ENCODE results near the gene ARF1. TPM values are rescaled to one million over a fixed set of nuclear protein-coding genes. Genes with fewer than 3 reads are reported as not detected.

ARF1 gene
- total RNA-seq, 1 donor from 2014 or later = 447 TPM

GRCh38 chr1:228062085-228062791, 20.3 kb upstream of the ARF1 start:
- no peaks in the 10 kb centered on the region for H3K9me3 ChIP-seq
- H3K4me1 ChIP-seq = no peaks in the 10 kb centered on the region
- TF ChIP-seq CTCF (IDR thresholded peaks at IDR 0.05) = no peak
- H3K4me3 ChIP-seq = no peak overlapping the region
- no peaks in the 10 kb centered on the region for H3K36me3 ChIP-seq
- peaks cover 34% of the 10 kb centered on the region for H3K27me3 ChIP-seq
- intact Hi-C loops (cut with DNase I) = no loop called here
- no peak for DNase-seq (ENCODE audit: low spot score in 2 of 2)
- H3K27ac ChIP-seq = no peak overlapping the region

- Histone ChIP-seq H3K27ac (no peak overlapping the region), H3K27me3 (peaks cover 34% of the 10 kb centered on the region), H3K4me1 (no peaks in the 10 kb centered on the region), H3K9me3 (no peaks in the 10 kb centered on the region), H3K4me3 (no peak overlapping the region), H3K36me3 (no peaks in the 10 kb centered on the region)
- DNase-seq (ENCODE audit: low spot score in 2 of 2) = no peak
- no peak for TF ChIP-seq CTCF (IDR thresholded peaks at IDR 0.05)
- intact Hi-C loops (cut with DNase I) = no loop called here
Measured at GRCh38 chr1:228062812-228063211, 19.7 kb upstream of the ARF1 start.

DNA sequence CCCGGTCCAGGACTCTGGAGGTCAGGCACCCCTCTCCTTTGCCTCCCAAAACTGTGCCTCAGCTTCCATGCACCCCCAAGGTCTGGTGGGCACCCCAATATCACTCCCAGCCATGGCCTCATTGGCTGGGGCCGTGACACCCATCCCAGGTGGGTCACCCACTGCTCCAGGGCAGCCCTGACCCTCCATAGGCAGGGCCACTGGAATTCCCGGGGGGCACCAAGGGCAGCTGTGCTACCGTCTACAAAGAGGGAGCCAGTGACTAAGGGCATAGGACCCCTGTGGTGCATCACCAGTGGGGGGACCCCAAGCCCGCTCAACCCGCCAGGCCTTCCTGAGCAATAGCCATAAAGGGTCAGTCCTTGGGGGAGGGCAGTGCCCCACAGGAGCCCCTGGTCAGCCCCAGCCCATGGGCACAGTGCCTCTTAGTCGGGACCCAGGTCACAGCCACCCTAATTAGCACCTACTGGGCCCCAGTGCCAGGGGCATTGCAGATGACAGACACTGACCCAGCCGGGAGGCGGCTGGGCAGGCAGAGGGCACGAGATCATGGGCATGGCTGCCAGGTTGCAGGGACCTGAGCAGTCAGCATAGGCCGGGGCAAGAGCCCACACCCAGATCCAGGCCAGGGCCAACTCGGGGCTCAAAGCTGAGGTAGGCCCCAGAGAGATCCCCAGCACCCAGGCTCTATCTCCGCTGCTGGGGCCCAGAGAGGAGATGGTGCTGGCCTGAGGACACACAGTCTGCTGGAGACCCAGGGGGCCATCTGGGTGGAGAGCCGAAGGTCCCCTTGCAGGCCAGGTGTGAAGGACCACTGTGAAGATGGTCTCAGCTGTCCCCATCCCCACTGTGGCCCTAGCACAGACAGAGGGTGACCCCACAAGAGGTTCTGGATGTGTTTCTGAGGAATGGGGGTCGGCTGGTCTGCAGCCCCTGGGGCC, 19.0 kb upstream of the ARF1 start:
- intact Hi-C loops (cut with DNase I) = no loop called here
- Histone ChIP-seq H3K9me3 (no peaks in the 10 kb centered on the region), H3K27ac (no peak overlapping the region), H3K4me3 (no peak overlapping the region), H3K4me1 (no peaks in the 10 kb centered on the region), H3K27me3 (peaks cover 34% of the 10 kb centered on the region), H3K36me3 (no peaks in the 10 kb centered on the region)
- no peak for TF ChIP-seq CTCF (IDR thresholded peaks at IDR 0.05)
- no peak for DNase-seq (ENCODE audit: low spot score in 2 of 2)

DNA sequence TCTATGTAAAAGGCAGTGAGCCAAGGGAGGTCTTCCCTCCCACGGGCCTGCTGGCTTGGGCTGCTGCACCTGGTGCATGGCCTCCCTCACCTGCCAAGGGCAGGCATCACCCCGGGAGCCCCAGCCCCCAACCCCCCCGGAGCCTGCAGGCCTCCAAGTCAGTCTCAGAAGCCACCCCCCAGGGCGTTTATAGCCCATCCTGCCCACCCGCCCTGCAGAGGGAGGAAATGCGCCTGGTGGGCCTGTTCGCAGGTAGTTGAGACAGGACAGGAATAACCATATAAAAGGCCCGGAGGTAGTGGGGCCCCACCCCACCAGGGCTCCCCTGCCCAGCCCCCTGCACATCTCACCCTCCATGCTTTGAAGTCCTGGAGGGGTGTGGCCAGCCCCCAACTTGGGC, 18.2 kb upstream of the ARF1 start:
- Histone ChIP-seq H3K27ac (no peak overlapping the region), H3K9me3 (no peaks in the 10 kb centered on the region), H3K4me1 (no peaks in the 10 kb centered on the region), H3K4me3 (no peak overlapping the region), H3K36me3 (no peaks in the 10 kb centered on the region), H3K27me3 (peaks cover 27% of the 10 kb centered on the region)
- DNase-seq (ENCODE audit: low spot score in 2 of 2) = no peak
- intact Hi-C loops (cut with DNase I) = no loop called here
- no peak for TF ChIP-seq CTCF (IDR thresholded peaks at IDR 0.05)

DNA sequence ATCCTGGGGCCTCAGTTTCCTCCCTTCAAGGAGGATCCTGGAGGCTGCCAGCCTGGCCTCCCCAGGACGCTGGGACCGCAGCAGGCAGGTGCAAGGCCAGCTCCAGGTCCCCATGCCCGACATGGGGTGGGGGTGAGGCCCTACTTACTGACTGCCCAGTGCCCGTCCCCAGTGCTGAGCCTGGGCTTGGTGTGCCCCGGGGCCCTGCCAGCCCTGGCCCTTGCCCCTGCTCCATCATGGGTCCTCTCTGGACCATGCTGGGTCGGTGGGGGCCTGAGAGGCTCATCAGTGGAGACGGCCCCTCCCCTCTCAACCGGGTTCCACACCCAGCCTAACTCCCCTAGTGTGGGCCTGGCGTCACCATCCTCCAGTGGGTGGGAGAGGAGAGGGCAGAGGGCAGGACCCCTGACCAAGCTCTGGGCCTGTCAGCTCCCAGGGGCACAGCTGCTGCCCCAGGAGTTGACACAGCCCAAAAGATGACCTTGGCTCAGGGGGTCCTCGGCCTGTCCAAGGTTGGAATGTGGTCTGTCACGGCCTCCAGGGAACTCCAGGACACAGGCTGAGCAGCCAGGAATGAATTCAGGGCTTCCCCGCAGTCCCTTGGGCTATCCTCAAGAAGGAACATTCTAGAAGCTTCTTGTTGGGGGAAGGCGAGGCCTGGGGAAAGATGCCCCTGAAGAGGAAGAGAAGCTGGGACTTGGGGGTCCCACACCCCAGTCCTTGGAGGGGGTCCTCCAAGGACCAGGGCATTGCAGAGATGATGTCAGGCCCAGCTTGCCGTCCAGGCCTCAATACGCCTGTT, 17.6 kb upstream of the ARF1 start:
- peaks cover 22% of the 10 kb centered on the region for H3K27me3 ChIP-seq
- no peaks in the 10 kb centered on the region for H3K9me3 ChIP-seq
- TF ChIP-seq CTCF (IDR thresholded peaks at IDR 0.05) = no peak
- H3K4me1 ChIP-seq = no peaks in the 10 kb centered on the region
- no peaks in the 10 kb centered on the region for H3K36me3 ChIP-seq
- DNase-seq (ENCODE audit: low spot score in 2 of 2) = peak in 1 of 2 donors; percentile 60
- H3K4me3 ChIP-seq = no peak overlapping the region
- no peak overlapping the region for H3K27ac ChIP-seq
- intact Hi-C loops (cut with DNase I) = no loop called here
